Stimulated activated CD4-positive, alpha-beta T cell treated with anti-CD3 and anti-CD28 coated beads, Interleukin-15, amount 100 ng/mL, for 48 hours (primary cell): ENCODE measurements around the gene BCAT1.
"Not testable (repeated sequence)": the region's sequence is repeated elsewhere in the genome, so short reads cannot be mapped to it uniquely, and the experiment has no call there.

Source experiments
- DNase-seq, 2 donors: peaks; one replicate each; pipeline ENCODE4 v3.0.0-alpha.2; 2020; ENCODE audit warnings: low read depth in 2 of 2

BCAT1 gene

DNA sequence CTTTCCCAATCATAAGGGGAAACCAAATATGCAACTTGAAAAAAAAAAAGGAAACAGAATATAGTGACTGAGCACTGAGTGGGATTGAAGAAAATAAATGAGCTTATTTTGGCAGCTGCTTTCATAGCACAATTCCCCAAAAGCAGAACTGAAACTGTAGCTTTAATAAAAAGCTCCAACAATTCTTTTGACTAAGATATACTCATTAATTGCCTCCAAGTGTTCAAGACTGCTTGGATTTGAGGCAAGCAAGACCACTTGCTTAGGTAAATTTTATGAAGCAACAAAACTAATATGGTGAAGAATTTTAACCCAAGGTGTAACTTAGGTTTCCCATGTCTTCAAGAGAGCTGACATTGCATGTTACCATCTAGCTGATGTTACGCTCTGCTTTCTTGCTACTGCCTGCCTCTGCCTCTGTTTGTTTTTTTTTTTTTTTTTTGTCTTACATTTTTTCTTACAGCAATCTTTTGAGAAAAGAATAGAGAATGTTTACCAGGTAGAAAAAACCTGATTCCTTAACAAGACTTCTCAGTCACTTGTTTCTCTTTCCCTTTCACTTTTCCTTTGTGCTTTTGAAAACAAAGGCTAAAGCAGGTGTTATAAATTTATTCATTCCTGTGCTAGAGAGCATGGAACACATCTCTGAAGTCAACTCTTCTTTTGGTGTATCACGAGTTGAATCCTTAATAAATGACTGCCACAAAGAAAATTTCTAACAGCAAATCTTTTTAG lies 134.4 kb downstream of the BCAT1 start:
- DNase-seq = no peak

DNA sequence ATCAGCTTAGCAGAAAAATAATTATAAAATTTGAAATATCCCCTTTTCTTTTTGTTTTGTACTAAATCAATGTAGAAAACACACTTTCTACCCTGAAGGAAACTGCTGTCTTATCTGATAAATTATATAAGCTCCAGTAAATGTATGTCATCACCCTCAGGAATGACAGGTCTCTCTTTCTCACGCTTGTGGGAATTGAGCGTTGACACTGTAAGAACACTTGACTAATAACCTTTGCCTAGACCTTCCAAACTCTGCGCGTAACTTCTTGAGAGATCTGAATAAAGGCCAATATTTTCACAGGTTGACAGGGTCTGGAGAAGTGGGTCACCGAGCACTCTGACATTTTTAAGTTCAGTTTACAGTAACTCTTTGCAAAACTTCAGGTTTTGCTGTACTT lies 138.5 kb downstream of the BCAT1 start:
- DNase-seq = no peak

DNA sequence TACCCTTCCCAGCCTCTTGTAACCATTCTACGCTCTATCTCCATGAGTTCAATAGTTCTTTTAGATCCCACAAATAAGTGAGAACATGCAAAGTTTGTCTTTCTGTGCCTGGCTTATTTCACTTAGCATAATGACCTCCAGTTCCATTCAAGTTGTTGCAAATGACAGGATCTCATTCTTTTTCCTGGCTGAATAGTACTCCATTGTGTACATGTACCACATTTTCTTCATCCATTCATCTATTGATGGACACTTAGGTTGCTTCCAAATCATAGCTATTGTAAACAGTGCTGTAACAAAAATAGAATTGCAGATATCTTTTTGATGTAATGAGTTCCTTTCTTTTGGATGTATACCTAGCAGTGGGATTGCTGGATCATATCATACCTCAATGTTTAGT lies 139.6 kb downstream of the BCAT1 start:
- not testable (repeated sequence) for DNase-seq

DNA sequence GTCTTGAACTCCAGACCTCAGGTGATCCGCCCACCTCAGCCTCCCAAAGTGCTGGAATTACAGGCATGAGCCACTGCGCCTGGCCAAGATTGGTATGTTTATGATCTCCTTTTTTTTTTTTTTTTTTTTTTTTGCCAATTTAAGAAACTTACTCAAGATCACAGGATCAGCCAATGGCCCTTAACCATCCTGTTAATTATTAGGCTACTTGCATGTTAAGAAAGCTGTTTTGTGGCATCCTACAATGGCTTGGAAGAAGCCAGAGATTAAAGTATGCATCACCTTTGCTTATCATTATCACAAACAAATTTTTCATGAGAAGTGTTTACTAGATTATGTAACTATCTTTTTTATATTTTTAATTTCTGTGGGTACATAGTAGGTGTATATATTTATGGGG lies 140.2 kb downstream of the BCAT1 start:
- no peak for DNase-seq

- no peak for DNase-seq
Measured at GRCh38 chr12:24806386-24806785, 142.5 kb downstream of the BCAT1 start.

DNA sequence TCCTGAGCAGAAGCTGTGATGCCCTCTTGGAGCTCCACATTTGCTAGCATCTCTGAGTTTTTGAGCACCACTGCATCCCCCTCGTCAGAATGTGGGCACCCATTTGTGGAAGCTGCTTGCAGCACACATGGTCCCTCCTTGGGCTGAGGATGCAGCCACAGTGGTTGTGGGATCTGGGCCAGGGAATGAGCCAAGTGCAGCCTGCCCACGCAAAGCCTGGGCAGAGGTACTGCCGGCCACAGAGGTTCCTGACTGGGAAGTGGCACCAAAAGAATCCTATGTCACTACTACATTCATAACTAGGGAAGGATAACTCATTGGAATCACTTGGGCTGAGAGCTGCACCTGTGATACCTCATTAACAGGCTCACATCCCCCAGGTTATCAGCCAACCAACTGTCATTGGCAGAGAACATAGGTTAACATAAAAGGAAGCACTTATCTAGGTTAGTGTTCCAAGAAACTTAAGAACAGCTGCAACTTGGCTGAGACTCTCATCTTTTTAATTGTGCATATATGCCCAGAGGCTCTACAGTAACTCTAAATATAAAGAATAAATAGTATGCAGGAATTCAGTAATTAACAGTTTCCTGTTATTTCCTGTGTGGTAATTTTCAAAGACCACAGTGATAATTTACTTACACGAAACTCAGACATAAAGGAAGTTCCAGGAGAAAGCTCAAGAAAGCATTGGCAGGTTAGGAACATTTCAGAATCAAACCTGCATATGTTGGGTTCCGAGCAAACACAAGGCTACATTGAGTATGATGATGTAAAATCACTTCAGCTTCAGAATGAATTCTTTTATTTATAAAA lies 145.3 kb downstream of the BCAT1 start:
- DNase-seq = no peak

DNA sequence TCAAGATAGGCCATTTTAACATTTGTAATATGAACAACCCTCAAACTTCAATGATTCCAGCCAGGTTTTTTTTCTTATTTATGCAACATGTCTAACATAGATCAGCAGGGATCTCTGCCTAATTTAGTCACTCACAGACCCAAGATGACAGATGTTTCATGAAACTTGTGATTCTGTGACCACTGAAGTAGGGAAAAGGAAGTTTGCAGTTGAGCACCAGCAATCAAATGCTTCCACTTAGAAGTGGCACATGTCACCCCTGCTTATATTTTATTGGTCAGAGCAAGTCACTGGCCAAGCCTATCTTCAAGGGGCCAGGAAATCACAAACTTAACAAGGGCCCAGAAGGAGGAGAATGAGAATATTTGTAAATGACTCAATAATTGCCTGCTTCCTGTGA lies 150.6 kb downstream of the BCAT1 start:
- DNase-seq = no peak

DNA sequence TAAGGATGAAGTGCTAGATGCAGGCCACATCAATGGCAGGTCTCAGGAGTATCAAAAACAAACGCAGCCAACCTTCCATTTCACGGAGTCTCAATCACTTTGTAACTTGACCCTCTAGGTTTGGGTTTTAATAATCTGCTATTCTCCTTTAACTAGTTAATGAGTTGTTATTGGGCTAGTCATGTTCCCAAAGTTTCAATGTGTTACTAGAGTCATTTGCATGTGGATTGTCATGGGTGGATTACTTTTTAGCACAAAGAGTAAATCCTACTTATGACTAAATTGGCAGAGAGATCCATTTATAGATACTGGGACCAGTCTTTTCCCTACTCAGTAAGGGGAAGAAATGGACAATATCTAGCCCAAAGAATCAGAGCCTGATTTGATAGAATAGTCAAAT lies 151.0 kb downstream of the BCAT1 start:
- no peak for DNase-seq

DNA sequence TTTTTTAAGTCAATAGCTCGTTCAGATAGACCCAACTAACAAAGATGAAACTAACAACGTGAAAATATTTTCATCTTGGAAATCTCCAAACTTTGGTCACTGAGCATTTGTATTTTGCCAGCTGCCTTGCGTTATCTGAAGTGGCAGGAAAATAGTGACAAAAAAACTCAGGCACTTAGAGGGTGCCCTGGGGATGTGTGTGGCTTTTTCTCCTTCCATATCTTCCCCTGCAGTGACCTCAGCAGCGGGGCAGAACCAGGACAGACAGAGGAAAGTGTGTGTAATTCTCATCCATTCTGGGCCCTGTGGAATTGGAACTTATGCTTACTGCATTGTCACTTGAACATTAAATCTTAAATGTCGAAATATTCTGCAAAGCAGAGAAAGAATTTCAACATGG lies 152.0 kb downstream of the BCAT1 start:
- no peak for DNase-seq

GRCh38 chr12:24795699-24796347 lies 153.1 kb downstream of the BCAT1 start:
- DNase-seq = no peak

DNA sequence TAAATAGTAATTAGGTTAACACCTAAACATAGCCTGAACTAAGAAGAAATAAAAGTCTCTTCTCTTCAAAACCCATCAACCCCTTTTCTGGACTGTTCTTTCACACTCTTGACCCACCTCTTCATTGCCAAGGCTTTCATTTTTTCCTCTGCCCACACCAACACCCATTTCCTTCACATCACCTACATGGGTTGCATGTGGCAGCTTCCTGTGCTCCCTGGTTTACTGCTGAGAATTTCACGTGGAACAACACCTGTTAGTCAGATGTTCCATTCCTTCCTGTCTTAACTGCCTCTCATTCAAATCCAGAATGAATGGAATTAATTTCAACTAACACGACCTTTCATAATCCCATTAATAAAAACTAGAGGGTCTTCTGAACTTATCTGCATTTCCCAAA lies 157.3 kb downstream of the BCAT1 start:
- DNase-seq = no peak

DNA sequence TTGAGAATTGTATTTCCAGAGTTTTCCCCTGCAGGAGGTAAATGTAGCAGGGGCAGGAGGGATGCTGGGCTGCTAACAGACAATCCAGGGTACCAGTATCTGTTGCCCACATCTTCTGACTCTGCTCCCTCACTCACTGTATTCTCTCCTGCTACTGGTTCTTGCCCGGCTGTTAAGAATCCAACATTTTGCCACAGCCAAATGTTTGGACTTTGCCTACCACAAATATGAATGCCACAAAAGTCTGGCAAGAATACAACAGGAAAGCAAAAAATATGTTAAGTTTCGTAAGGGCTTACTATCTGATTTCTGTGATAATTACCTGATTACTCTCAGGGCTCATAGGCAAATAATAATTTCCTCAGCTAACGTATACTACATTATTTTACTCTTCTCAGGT lies 160.0 kb downstream of the BCAT1 start:
- no peak for DNase-seq

DNA sequence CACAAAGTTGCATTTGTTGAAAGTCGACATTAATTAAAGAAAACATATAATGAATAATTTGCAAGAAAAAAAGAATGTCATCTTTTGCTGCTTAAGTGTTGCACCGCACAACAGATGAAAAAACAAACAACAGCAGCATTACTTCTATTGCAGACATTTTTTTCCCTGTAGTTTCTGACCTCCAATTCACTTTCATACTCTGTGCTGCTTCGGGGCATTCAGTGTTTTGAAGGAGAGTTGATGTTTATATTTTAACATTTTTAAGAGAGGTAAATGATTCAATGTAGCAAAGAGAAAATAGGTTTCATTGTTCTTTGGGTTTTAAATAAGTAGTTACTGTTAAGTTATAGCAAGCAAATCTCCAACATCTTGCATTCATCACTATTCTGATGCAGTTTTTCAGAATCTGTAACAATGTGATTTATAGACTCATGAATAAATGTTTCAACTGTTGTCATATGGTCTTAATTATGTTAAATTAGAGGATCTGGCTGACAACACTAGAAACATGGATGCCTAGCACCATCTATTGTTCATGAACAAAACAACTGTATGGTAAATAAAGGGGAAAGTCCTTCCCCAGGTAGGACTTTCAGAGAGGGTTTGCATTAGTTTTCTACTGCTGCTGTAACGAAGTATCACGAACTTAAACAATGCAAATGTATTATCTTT lies 168.1 kb downstream of the BCAT1 start:
- no peak for DNase-seq

GRCh38 chr12:24778486-24779304 lies 170.2 kb downstream of the BCAT1 start:
- no peak for DNase-seq

- no peak for DNase-seq
Measured at GRCh38 chr12:24777359-24777758, 171.5 kb downstream of the BCAT1 start.

DNA sequence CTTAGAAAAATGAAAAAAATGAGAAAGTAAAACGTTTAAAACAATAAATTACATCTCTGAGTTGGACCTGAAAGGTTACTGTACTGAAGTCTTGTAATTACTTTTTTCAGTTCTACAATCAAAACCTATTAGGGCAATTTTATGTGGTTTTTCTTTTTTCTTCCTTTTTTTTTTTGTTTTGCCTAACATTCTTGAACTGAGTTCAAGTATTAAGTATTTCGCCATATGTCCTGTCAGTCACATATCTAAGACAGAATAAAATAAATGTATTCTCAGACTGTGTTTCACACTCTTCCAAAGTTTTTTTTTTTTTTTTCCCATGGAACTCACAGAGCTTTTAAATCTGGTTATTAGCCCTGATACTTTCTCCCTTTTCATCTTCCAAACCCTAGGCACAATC lies 172.0 kb downstream of the BCAT1 start:
- no peak for DNase-seq

DNA sequence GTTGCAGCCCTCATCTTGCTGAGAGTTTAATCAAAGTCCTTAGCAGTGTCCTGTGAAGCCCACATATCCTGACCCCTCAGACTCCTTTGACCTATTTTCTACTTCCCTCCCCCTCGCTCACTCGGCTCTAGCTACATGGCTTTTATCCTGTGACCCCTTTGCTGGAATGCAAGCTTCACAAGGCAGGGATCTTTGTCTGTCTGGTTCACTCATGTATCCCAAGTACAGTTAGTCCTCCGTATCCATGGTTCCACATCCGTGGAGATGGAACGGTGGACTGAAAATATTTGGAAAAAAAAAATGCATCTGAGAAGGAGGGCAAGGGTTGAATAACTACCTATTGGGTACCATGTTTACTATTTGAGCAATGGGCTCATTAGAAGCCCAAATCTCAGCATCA lies 173.8 kb downstream of the BCAT1 start:
- no peak for DNase-seq

GRCh38 chr12:24773996-24774395 lies 174.9 kb downstream of the BCAT1 start:
- DNase-seq = no peak

- no peak for DNase-seq
Measured at GRCh38 chr12:24772813-24773212, 176.1 kb downstream of the BCAT1 start.

DNA sequence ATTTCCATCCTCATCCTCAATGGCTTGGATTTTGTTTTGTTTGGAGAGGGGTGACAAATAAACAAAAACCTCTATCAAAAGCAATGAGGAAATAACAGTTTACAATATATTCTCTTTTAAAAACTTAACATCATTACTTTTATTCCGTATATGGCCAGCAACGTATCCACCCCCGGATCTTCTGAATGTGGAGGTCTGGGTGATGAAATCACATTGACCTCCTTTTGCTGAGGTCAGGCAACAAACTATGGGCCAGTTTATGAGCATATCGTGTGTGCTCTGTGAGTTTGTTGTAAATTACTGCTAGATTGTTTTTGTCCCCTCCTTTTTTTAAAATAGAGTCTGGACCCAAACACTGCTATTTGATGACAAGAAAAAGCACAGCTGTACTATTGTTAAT lies 178.1 kb downstream of the BCAT1 start:
- no peak for DNase-seq

DNA sequence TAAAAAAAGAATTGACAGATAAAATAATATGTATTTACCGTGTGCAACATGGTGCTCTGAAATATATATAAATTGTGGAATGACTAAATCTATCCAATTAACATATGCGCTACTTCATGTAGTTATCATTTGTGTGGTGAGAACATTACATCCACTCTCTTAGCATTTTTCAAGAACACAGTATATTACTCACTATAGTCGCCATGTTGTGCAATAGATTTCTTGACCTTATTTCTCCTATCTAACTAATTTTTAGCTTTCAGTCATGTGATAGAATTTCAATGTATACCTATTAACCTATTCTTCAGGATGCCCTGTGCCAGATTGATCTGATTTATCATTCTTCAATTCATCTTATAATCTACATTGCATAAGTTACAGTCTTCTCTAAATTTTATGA lies 178.6 kb downstream of the BCAT1 start:
- DNase-seq = no peak
